Chondrocyte (in vitro differentiated cells): ENCODE results near the gene NFIC. TPM values are rescaled to one million over a fixed set of nuclear protein-coding genes. Genes with fewer than 3 reads are reported as not detected.
A peak's percentile ranks its signal among the peaks of the same experiment; 100 is the strongest.
"Not testable (repeated sequence)": the region's sequence is repeated elsewhere in the genome, so short reads cannot be mapped to it uniquely, and the experiment has no call there.

Experiments used
- DNase-seq: peaks from one replicate; pipeline ENCODE4 v3.0.0; 2021; ENCODE audit warnings: mixed read lengths, low spot score
- H3K27ac Mint-ChIP-seq: one replicate; pipeline ENCODE4 v1.8.0; 2021; ENCODE audit warnings: mild to moderate bottlenecking, moderate library complexity, mixed read lengths; ENCODE audit not compliant: unreplicated experiment
- H3K27me3 Mint-ChIP-seq: 2 replicates; pipeline ENCODE4 v1.8.0; 2021; ENCODE audit warnings: low read depth, mixed read lengths
- H3K36me3 Mint-ChIP-seq: 2 replicates; pipeline ENCODE4 v1.8.0; 2021; ENCODE audit warnings: low read depth, mixed read lengths
- H3K4me1 Mint-ChIP-seq: 2 replicates; pipeline ENCODE4 v1.8.0; 2021; ENCODE audit warnings: low read depth, mild to moderate bottlenecking, mixed read lengths
- H3K4me3 Mint-ChIP-seq: one replicate; pipeline ENCODE4 v1.8.0; 2021; ENCODE audit warnings: mild to moderate bottlenecking, moderate library complexity, mixed read lengths; ENCODE audit not compliant: unreplicated experiment
- H3K9me3 Mint-ChIP-seq: 2 replicates; pipeline ENCODE4 v1.8.0; 2021; ENCODE audit warnings: low read depth, mixed read lengths
- CTCF ChIP-seq: fragments of 200-600 bp; sonication (generic); IDR thresholded peaks from 2 replicates; pipeline ENCODE4 v1.5.0; 2021; ENCODE audit warnings: antibody characterized with exemption, mild to moderate bottlenecking, moderate library complexity
- total RNA-seq: library from RNA; stranded (reverse); gene quantifications from 3 replicates; pipeline ENCODE4 v1.2.1, GENCODE V29; 2021

The NFIC gene
- total RNA-seq, 1 donor from 2014 or later: 81.5 TPM

DNA sequence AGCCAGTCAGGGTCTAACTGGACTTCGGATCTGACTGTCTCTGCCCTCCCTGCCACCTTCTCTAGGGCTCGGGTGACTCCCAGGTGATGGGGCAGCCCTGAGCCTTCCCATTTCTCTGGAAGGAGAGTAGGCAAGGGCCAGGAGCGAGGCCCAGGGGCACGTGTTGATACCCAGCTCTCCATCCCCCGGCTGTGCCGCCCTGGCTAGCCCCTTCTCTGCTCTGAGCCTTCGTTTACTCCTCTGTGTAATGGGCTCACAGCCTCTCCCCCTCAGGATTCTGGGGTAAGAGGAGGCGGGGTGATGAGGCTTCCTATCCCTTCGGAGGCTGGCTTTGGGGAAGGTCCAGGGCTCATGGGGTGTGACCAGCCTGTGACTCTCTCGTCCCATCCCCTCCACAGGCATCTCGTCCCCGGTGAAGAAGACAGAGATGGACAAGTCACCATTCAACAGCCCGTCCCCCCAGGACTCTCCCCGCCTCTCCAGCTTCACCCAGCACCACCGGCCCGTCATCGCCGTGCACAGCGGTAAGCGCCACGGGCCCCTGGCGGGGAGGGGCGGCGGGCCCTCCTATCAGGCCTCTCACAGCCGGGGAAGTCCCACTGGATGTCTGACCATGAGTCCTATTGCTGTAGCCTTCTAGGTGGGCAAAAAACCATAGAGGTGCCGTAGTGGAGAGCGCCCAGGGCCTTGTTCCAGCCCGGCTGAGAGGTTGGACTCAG is 82.4 kb downstream of the NFIC start:
- Mint-ChIP-seq H3K9me3 (no peaks in the 10 kb centered on the region), H3K4me1 (peaks cover 21% of the 10 kb centered on the region), H3K27ac (no peak overlapping the region), H3K36me3 (peaks cover 15% of the 10 kb centered on the region), H3K4me3 (no peak overlapping the region), H3K27me3 (no peaks in the 10 kb centered on the region)
- TF ChIP-seq CTCF: no peak
- no peak for DNase-seq

GRCh38 chr19:3450796-3451411 is 84.5 kb downstream of the NFIC start:
- no peaks in the 10 kb centered on the region for H3K9me3 Mint-ChIP-seq

GRCh38 chr19:3451451-3451866 is 85.1 kb downstream of the NFIC start:
- H3K27me3 Mint-ChIP-seq: no peaks in the 10 kb centered on the region
- peak overlapping the region; percentile 27 for H3K4me3 Mint-ChIP-seq
- H3K4me1 Mint-ChIP-seq: peaks cover 13% of the 10 kb centered on the region
- no peaks in the 10 kb centered on the region for H3K9me3 Mint-ChIP-seq
- no peak for TF ChIP-seq CTCF
- no peak for DNase-seq
- peak overlapping the region; percentile 98 for H3K27ac Mint-ChIP-seq
- H3K36me3 Mint-ChIP-seq: peaks cover 12% of the 10 kb centered on the region

More at GRCh38 chr19:3450796-3451411, 84.5 kb downstream of the NFIC start:
- DNase-seq: no peak
- TF ChIP-seq CTCF: no peak
- peaks cover 14% of the 10 kb centered on the region for H3K36me3 Mint-ChIP-seq
- H3K4me1 Mint-ChIP-seq: peaks cover 13% of the 10 kb centered on the region
- H3K27me3 Mint-ChIP-seq: no peaks in the 10 kb centered on the region
- H3K27ac Mint-ChIP-seq: peak overlapping the region; percentile 98
- H3K4me3 Mint-ChIP-seq: peak overlapping the region; percentile 27

DNA sequence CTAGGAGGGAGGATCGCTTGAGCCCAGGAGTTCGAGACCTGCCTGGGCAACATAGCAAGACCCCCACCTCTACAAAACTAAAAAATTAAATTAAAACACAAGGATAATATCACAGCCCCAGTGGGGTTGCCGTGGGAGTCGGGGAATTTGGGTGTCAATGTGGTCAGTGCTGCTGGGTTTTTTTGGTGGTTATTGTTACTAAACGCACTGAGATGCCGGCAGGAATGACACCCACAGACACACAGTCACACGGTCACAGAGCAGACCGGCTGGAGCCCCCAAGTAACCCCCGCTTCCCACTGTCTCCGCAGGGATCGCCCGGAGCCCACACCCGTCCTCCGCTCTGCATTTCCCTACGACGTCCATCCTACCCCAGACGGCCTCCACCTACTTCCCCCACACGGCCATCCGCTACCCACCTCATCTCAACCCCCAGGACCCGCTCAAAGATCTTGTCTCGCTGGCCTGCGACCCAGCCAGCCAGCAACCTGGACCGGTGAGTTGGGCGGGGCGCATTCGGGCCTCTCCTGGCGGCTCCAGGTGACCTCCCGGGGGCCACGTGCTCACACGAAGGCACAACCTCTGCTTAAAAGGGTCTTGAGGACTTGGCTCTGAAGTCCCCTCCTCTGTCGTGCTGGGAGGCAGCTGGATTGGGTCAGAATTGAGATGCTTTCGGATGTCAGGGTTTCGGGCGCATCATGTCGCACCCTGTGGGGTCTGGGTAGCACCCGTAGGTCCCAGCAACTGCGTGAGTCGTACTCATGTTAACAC is 86.0 kb downstream of the NFIC start:
- Mint-ChIP-seq H3K36me3 (peaks cover 12% of the 10 kb centered on the region), H3K27ac (peak overlapping the region; percentile 98), H3K9me3 (no peaks in the 10 kb centered on the region), H3K27me3 (no peaks in the 10 kb centered on the region), H3K4me3 (no peak overlapping the region), H3K4me1 (peaks cover 17% of the 10 kb centered on the region)
- DNase-seq: no peak
- no peak for TF ChIP-seq CTCF

GRCh38 chr19:3452942-3453214 is 86.5 kb downstream of the NFIC start:
- H3K36me3 Mint-ChIP-seq: peaks cover 12% of the 10 kb centered on the region
- H3K4me1 Mint-ChIP-seq: peaks cover 22% of the 10 kb centered on the region
- H3K27me3 Mint-ChIP-seq, H3K4me3 Mint-ChIP-seq, DNase-seq, H3K9me3 Mint-ChIP-seq: not testable (repeated sequence)
- peak overlapping the region; percentile 32 for H3K27ac Mint-ChIP-seq
